ENCODE results near the gene HIVEP3. TPM values are rescaled to one million over a fixed set of nuclear protein-coding genes. Genes with fewer than 3 reads are reported as not detected.

Gene HIVEP3
- polyA plus RNA-seq, 1 donor (not counting 4 experiments of a cell fraction or from before 2014, with no cell fraction given): 1.1 TPM

GRCh38 chr1:41503538-41504113 lies 415.1 kb downstream of the HIVEP3 start:
- Histone ChIP-seq H2AFZ (ENCODE audit: control insufficient read depth, low read length) (no peak overlapping the region), H3K27me3 (ENCODE audit: control insufficient read depth, extremely low read depth, insufficient read depth, low read length) (no peaks in the 10 kb centered on the region), H3K4me1 (ENCODE audit: control insufficient read depth, extremely low read depth, insufficient read depth, low read length) (peaks cover 49% of the 10 kb centered on the region), H4K20me1 (ENCODE audit: control insufficient read depth, extremely low read depth, insufficient read depth, low read length) (no peaks in the 10 kb centered on the region), H3K27ac (ENCODE audit: control insufficient read depth, insufficient read depth, low read length) (no peak overlapping the region), H3K9me3 (ENCODE audit: control insufficient read depth, low read depth, low read length) (no peaks in the 10 kb centered on the region), H3K9ac (ENCODE audit: control insufficient read depth, extremely low read depth, insufficient read depth, low read length) (no peak overlapping the region), H3K79me2 (ENCODE audit: control insufficient read depth, insufficient read depth, low read length) (no peaks in the 10 kb centered on the region), H3K36me3 (ENCODE audit: control insufficient read depth in 2 of 2, extremely low read depth in 1 of 2, insufficient read depth in 2 of 2, low read length in 2 of 2) (no peaks in the 10 kb centered on the region), H3K4me2 (ENCODE audit: control insufficient read depth, extremely low read depth, insufficient read depth, low read depth, low read length) (no peak overlapping the region), H3K4me3 (ENCODE audit: control insufficient read depth in 2 of 3, extremely low read depth in 1 of 3, insufficient read depth in 2 of 3, low read depth in 1 of 3, low read length in 3 of 3) (no peak overlapping the region), H3K9me1 (ENCODE audit: control insufficient read depth, extremely low read depth, insufficient read depth, low read length) (peaks cover 3% of the 10 kb centered on the region)
- FAIRE-seq (no peak), DNase-seq (ENCODE audit: low read depth, low spot score) (no peak)
- dilution Hi-C loops (cut with MboI; ENCODE audit: extremely low pct_ligation_motif_present, low sequenced_read_pairs): no loop called here
- TF ChIP-seq, protein P1, sequence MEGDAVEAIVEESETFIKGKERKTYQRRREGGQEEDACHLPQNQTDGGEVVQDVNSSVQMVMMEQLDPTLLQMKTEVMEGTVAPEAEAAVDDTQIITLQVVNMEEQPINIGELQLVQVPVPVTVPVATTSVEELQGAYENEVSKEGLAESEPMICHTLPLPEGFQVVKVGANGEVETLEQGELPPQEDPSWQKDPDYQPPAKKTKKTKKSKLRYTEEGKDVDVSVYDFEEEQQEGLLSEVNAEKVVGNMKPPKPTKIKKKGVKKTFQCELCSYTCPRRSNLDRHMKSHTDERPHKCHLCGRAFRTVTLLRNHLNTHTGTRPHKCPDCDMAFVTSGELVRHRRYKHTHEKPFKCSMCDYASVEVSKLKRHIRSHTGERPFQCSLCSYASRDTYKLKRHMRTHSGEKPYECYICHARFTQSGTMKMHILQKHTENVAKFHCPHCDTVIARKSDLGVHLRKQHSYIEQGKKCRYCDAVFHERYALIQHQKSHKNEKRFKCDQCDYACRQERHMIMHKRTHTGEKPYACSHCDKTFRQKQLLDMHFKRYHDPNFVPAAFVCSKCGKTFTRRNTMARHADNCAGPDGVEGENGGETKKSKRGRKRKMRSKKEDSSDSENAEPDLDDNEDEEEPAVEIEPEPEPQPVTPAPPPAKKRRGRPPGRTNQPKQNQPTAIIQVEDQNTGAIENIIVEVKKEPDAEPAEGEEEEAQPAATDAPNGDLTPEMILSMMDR (optimal IDR thresholded peaks at IDR 0.05 in 1 of 3, IDR thresholded peaks at IDR 0.05 in 1 of 3, conservative IDR thresholded peaks at IDR 0.05 in 1 of 3; ENCODE audit: extremely low read depth in 1 of 3, insufficient read depth in 2 of 3, low read length in 3 of 3): peak in 1 of 3 experiments; percentile 29
- TF ChIP-seq EZH2 (IDR thresholded peaks at IDR 0.05; ENCODE audit: low read length): no peak

DNA sequence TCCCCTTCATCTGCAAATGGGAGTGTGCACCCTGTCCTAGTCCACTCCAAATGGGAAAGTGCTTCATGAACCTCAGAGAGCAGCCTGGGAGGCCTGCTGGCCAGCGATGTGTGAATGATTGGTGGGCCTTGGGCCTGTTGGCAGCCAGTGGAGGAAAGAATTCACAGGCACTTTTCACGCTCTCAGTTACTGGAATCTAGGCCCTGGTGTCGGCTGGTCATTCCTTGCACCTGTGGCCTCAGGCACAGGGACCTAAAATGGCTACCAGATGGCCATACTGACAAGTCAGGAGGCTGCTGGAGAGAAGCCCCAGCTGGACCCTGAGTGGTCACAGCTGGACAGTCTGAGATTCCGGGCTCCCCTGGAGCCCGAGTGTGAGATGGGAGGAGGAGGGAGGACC lies 415.8 kb downstream of the HIVEP3 start:
- H3K4me3 ChIP-seq (ENCODE audit: control insufficient read depth in 2 of 3, extremely low read depth in 1 of 3, insufficient read depth in 2 of 3, low read depth in 1 of 3, low read length in 3 of 3): no peak overlapping the region
- no peaks in the 10 kb centered on the region for H3K27me3 ChIP-seq (ENCODE audit: control insufficient read depth, extremely low read depth, insufficient read depth, low read length)
- no peaks in the 10 kb centered on the region for H3K79me2 ChIP-seq (ENCODE audit: control insufficient read depth, insufficient read depth, low read length)
- FAIRE-seq: no peak
- no peaks in the 10 kb centered on the region for H3K36me3 ChIP-seq (ENCODE audit: control insufficient read depth in 2 of 2, extremely low read depth in 1 of 2, insufficient read depth in 2 of 2, low read length in 2 of 2)
- peaks cover 3% of the 10 kb centered on the region for H3K9me1 ChIP-seq (ENCODE audit: control insufficient read depth, extremely low read depth, insufficient read depth, low read length)
- DNase-seq (ENCODE audit: low read depth, low spot score): no peak
- H4K20me1 ChIP-seq (ENCODE audit: control insufficient read depth, extremely low read depth, insufficient read depth, low read length): no peaks in the 10 kb centered on the region
- dilution Hi-C loops (cut with MboI; ENCODE audit: extremely low pct_ligation_motif_present, low sequenced_read_pairs): no loop called here
- no peaks in the 10 kb centered on the region for H3K9me3 ChIP-seq (ENCODE audit: control insufficient read depth, low read depth, low read length)
- H3K9ac ChIP-seq (ENCODE audit: control insufficient read depth, extremely low read depth, insufficient read depth, low read length): no peak overlapping the region
- H3K4me1 ChIP-seq (ENCODE audit: control insufficient read depth, extremely low read depth, insufficient read depth, low read length): peaks cover 56% of the 10 kb centered on the region
- no peak overlapping the region for H2AFZ ChIP-seq (ENCODE audit: control insufficient read depth, low read length)
- H3K27ac ChIP-seq (ENCODE audit: control insufficient read depth, insufficient read depth, low read length): no peak overlapping the region
- TF ChIP-seq, protein P1 (optimal IDR thresholded peaks at IDR 0.05 in 1 of 3, IDR thresholded peaks at IDR 0.05 in 1 of 3, conservative IDR thresholded peaks at IDR 0.05 in 1 of 3; ENCODE audit: extremely low read depth in 1 of 3, insufficient read depth in 2 of 3, low read length in 3 of 3): no peak
- no peak for TF ChIP-seq EZH2 (IDR thresholded peaks at IDR 0.05; ENCODE audit: low read length)
- H3K4me2 ChIP-seq (ENCODE audit: control insufficient read depth, extremely low read depth, insufficient read depth, low read depth, low read length): no peak overlapping the region

Measured in keratinocyte (primary cell).